OCI-LY7 (cell line): ENCODE data around the gene TXNIP.

Experiments
- EZH2phosphoT487 ChIP-seq: fragments of 200-600 bp; sonication (generic); IDR thresholded peaks from 2 replicates; pipeline ENCODE4 v1.6.1; 2018; ENCODE audit warnings: low read depth, borderline replicate concordance, mild to moderate bottlenecking, mixed run types, antibody characterized with exemption, low read length, moderate library complexity, mixed read lengths
- TF ChIP-seq, protein P1 (sequence below): fragments of 200-600 bp; sonication (generic); conservative IDR thresholded peaks from 2 replicates; pipeline ENCODE4 v1.5.1; 2014; ENCODE audit warnings: mild to moderate bottlenecking, antibody characterized with exemption, low read length, moderate library complexity, mixed read lengths

DNA sequence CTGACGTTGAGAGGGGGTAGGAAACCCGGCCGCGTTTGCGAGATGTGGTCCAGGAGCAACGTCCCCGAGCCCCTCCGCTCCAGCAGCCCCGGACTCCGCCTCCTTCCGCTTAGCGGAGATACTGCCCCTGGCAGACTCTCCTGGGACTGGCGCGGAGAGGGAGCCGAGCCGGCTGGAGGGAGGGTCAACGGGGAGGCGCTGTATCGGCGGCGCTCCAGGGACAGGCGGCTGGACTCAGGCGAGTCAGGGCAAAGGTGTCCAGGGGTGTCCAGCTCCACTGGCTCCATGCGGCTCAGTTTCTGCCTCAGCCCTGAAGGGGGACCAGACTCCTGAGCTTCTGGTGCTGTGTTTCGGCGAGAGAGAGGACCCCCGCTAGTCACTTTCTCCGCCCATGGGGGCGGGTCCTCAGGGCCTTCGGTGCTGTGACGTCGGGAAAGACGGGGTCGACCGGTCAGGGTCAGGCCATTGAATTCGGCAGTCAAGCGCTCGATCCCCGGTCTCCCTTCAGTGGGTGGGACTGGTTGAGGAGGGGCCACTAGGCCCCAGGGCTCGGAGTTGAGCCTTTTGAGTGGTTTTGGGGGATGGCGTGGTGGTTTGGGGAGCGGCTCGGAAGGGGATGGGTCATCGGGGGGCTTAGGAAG lies 35.8 kb downstream of the TXNIP start:
- TF ChIP-seq, protein P1, sequence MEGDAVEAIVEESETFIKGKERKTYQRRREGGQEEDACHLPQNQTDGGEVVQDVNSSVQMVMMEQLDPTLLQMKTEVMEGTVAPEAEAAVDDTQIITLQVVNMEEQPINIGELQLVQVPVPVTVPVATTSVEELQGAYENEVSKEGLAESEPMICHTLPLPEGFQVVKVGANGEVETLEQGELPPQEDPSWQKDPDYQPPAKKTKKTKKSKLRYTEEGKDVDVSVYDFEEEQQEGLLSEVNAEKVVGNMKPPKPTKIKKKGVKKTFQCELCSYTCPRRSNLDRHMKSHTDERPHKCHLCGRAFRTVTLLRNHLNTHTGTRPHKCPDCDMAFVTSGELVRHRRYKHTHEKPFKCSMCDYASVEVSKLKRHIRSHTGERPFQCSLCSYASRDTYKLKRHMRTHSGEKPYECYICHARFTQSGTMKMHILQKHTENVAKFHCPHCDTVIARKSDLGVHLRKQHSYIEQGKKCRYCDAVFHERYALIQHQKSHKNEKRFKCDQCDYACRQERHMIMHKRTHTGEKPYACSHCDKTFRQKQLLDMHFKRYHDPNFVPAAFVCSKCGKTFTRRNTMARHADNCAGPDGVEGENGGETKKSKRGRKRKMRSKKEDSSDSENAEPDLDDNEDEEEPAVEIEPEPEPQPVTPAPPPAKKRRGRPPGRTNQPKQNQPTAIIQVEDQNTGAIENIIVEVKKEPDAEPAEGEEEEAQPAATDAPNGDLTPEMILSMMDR = no peak
- TF ChIP-seq EZH2phosphoT487 = no peak
